K562 (cell line): ENCODE measurements around the gene MYADML2. TPM values are rescaled to one million over a fixed set of nuclear protein-coding genes. Genes with fewer than 3 reads are reported as not detected.

ENCODE experiments used
- BDP1 ChIP-seq: IDR thresholded peaks from 3 replicates; pipeline ENCODE4 v1.6.1; 2011; ENCODE audit not compliant: insufficient read length, insufficient read depth
- EP400 ChIP-seq: fragments of 450-650 bp; IDR thresholded peaks from 2 replicates; pipeline ENCODE4 v1.6.1; 2017; ENCODE audit warnings: antibody characterized with exemption, mild to moderate bottlenecking, moderate library complexity
- FOXJ3 ChIP-seq: sonication (generic); formaldehyde crosslinking; IDR thresholded peaks from 2 replicates; pipeline ENCODE4 v1.4.0; 2020; ENCODE audit warnings: mild to moderate bottlenecking, missing genetic modification reagents
- KAT7 ChIP-seq: sonication (generic); formaldehyde crosslinking; IDR thresholded peaks from 2 replicates; pipeline ENCODE4 v1.8.0; 2022; ENCODE audit warnings: missing genetic modification reagents, mild to moderate bottlenecking, borderline replicate concordance
- KLF13 ChIP-seq: fragments of 450-650 bp; IDR thresholded peaks from 2 replicates; pipeline ENCODE4 v1.6.1; 2016; ENCODE audit warnings: missing genetic modification characterization, low read depth, mild to moderate bottlenecking, missing compliant biosample characterization, moderate library complexity, borderline replicate concordance
- MBD2 ChIP-seq: sonication (generic); IDR thresholded peaks from 2 replicates; pipeline ENCODE4 v1.6.1; 2016; ENCODE audit warnings: low read depth, borderline replicate concordance
- RBBP5 ChIP-seq: fragments of 200-600 bp; sonication (generic); IDR thresholded peaks from 2 replicates; pipeline ENCODE4 v1.6.1; 2012; ENCODE audit warnings: borderline replicate concordance, mild to moderate bottlenecking, low read length, control low read depth, inconsistent platforms; ENCODE audit not compliant: insufficient read depth, poor library complexity, severe bottlenecking
- SAP30 ChIP-seq: fragments of 200-600 bp; sonication (generic); IDR thresholded peaks from 2 replicates; pipeline ENCODE4 v1.6.1; 2012; ENCODE audit warnings: borderline replicate concordance, low read depth, mild to moderate bottlenecking, moderate library complexity, low read length, control low read depth, inconsistent platforms; ENCODE audit not compliant: insufficient read depth, poor library complexity, severe bottlenecking
- SIN3A ChIP-seq, 2 experiments: fragments of 150-350 bp in 1 of 2; IDR thresholded peaks; 2 replicates each; pipeline ENCODE4 v1.6.1; 2011 to 2016; ENCODE audit warnings: borderline replicate concordance in 2 of 2, low read depth in 2 of 2, low read length in 2 of 2, mild to moderate bottlenecking in 2 of 2, moderate library complexity in 2 of 2; ENCODE audit not compliant: control insufficient read depth in 1 of 2
- STAG1 ChIP-seq: sonication (generic); formaldehyde crosslinking; IDR thresholded peaks from 2 replicates; pipeline ENCODE4 v1.5.0; 2020; ENCODE audit warnings: missing genetic modification reagents, borderline replicate concordance
- SUPT5H ChIP-seq: fragments of 450-650 bp; IDR thresholded peaks from 2 replicates; pipeline ENCODE4 v1.6.1; 2016
- TAF7 ChIP-seq: fragments of 450-650 bp; IDR thresholded peaks from 2 replicates; pipeline ENCODE4 v1.6.1; 2016; ENCODE audit warnings: missing genetic modification characterization, missing compliant biosample characterization
- TCF7L2 ChIP-seq: fragments of 150-350 bp; IDR thresholded peaks from 2 replicates; pipeline ENCODE4 v1.6.1; 2016; ENCODE audit warnings: low read depth, mild to moderate bottlenecking, low read length, moderate library complexity
- ZNF354B ChIP-seq: fragments of 250-450 bp; sonication (Bioruptor Pico); IDR thresholded peaks from 2 replicates; pipeline ENCODE4 v1.4.0; 2020
- ZZZ3 ChIP-seq: fragments of 450-650 bp; IDR thresholded peaks from 2 replicates; pipeline ENCODE4 v1.6.1; 2016; ENCODE audit warnings: antibody characterized with exemption, mild to moderate bottlenecking, moderate library complexity
- polyA plus RNA-seq, 8 experiments: library from polyadenylated mRNA; depleted of rRNA in 4 of 8; stranded (reverse) in 5 of 8; unstranded in 3 of 8; fragments of >200 nt; fragmentation: Nextera tagmentation in 2 of 8; fragmentation: Illumina TruSeq in 1 of 8; extraction: Ambion mirVana in 2 of 8; extraction: Trizol in 1 of 8; gene quantifications; 2 replicates each; pipeline versions ENCODE4 v1.2.1 to v1.2.3, GENCODE V29; 2011 to 2014; ENCODE audit warnings: inconsistent platforms in 1 of 8, missing spikeins in 1 of 8
- total RNA-seq, 7 experiments: library from RNA; depleted of rRNA in 6 of 7; stranded (reverse); fragments of >200 nt in 6 of 7; fragmentation: Illumina TruSeq in 2 of 7; extraction: Trizol in 2 of 7; gene quantifications; 2 replicates each; pipeline versions ENCODE4 v1.2.1 to v1.2.3, GENCODE V29; 2011 to 2021; ENCODE audit warnings: low replicate concordance in 1 of 7
- TF ChIP-seq, protein P1 (sequence below): fragments of 450-650 bp; formaldehyde crosslinking; IDR thresholded peaks from 2 replicates; pipeline ENCODE4 v1.4.0; 2020; ENCODE audit warnings: mild to moderate bottlenecking, mixed read lengths
- TF ChIP-seq, protein P2 (sequence below), 2 experiments: fragments of 450-650 bp in 1 of 2; sonication (generic) in 1 of 2; formaldehyde crosslinking; conservative IDR thresholded peaks; 2 replicates each; pipeline versions ENCODE4 v1.4.0 to v1.8.1; 2020 to 2022; ENCODE audit warnings: mild to moderate bottlenecking in 1 of 2, missing genetic modification reagents in 1 of 2
- TF ChIP-seq, protein P3 (sequence below): fragments of 150-350 bp; conservative IDR thresholded peaks from 2 replicates; pipeline ENCODE4 v1.6.1; 2014; ENCODE audit warnings: low read length
- TF ChIP-seq, protein P4 (sequence below): fragments of 250-450 bp; sonication (Bioruptor Pico); IDR thresholded peaks from 2 replicates; pipeline ENCODE4 v1.9.0; 2021; ENCODE audit warnings: mild to moderate bottlenecking, inconsistent platforms

The MYADML2 gene
- total and polyA plus RNA-seq, 9 of the 15 experiments (the other 6 are each of a cell fraction or from before 2014, with no cell fraction given), result not detected

DNA sequence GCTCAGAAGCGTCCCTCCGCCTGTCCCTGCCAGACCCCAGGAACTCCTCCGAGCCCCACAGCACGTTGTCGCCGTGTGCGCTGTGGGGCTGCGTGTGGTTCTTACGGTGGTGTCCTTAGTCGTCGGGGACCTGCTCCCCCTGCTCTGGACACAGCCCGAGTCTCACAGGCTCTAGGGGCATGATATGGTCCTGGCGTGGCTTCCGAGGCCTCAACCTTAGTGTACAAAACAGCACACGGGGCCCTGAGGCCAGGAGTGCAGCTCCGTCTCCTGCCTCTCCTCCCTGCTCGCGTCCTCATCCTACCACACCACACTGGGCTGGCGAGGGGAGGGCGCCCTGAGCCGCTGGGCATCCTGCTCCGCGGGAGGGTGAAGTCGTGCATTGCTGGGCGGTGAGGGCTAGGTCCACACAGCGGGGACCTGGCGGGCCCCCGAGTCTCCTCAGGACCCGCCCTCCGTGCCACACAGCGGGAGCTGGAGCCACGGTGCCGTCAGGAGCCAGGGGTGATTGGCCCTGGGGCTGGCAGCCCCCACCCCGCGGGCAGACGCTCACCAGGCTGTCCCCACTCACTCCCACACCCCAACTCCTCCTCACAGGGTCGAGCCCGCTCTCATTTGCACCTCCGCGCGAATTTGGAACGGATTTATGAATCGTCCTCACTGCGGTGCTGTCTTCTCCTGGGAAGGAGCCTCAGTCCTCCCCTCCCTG lies 18.3 kb downstream of the MYADML2 start (continued):
- TF ChIP-seq, protein P1, sequence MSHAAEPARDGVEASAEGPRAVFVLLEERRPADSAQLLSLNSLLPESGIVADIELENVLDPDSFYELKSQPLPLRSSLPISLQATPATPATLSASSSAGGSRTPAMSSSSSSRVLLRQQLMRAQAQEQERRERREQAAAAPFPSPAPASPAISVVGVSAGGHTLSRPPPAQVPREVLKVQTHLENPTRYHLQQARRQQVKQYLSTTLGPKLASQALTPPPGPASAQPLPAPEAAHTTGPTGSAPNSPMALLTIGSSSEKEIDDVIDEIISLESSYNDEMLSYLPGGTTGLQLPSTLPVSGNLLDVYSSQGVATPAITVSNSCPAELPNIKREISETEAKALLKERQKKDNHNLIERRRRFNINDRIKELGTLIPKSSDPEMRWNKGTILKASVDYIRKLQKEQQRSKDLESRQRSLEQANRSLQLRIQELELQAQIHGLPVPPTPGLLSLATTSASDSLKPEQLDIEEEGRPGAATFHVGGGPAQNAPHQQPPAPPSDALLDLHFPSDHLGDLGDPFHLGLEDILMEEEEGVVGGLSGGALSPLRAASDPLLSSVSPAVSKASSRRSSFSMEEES (CRISPR knock-in tag), result no peak
- TF ChIP-seq SUPT5H (no peak), KLF13 (tag) (no peak), MBD2 (no peak), EP400 (peak; percentile 3; the same call in 1 of the 2 replicates), SAP30 (no peak), FOXJ3 (CRISPR knock-in tag) (no peak), ZNF354B (CRISPR knock-in tag) (no peak), TAF7 (tag) (no peak), STAG1 (CRISPR knock-in tag) (no peak), TCF7L2 (no peak), BDP1 (no peak), KAT7 (CRISPR knock-in tag) (0 out of 2 replicates have a peak, but pooled peaks have one; percentile 3), RBBP5 (peak; percentile 18), ZZZ3 (no peak), SIN3A (IDR thresholded peaks at IDR 0.05; ENCODE audit: borderline replicate concordance in 2 of 2, control insufficient read depth in 1 of 2, low read depth in 2 of 2, low read length in 2 of 2) (0 out of 4 replicates have a peak, but pooled peaks of 1 of the 2 experiments have one; percentile 2)
- TF ChIP-seq, protein P2, sequence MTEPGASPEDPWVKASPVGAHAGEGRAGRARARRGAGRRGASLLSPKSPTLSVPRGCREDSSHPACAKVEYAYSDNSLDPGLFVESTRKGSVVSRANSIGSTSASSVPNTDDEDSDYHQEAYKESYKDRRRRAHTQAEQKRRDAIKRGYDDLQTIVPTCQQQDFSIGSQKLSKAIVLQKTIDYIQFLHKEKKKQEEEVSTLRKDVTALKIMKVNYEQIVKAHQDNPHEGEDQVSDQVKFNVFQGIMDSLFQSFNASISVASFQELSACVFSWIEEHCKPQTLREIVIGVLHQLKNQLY (CRISPR knock-in tag; conservative IDR thresholded peaks at IDR 0.05), result no peak
- TF ChIP-seq, protein P3, sequence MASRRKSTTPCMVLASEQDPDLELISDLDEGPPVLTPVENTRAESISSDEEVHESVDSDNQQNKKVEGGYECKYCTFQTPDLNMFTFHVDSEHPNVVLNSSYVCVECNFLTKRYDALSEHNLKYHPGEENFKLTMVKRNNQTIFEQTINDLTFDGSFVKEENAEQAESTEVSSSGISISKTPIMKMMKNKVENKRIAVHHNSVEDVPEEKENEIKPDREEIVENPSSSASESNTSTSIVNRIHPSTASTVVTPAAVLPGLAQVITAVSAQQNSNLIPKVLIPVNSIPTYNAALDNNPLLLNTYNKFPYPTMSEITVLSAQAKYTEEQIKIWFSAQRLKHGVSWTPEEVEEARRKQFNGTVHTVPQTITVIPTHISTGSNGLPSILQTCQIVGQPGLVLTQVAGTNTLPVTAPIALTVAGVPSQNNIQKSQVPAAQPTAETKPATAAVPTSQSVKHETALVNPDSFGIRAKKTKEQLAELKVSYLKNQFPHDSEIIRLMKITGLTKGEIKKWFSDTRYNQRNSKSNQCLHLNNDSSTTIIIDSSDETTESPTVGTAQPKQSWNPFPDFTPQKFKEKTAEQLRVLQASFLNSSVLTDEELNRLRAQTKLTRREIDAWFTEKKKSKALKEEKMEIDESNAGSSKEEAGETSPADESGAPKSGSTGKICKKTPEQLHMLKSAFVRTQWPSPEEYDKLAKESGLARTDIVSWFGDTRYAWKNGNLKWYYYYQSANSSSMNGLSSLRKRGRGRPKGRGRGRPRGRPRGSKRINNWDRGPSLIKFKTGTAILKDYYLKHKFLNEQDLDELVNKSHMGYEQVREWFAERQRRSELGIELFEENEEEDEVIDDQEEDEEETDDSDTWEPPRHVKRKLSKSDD, result no peak
- TF ChIP-seq, protein P4, sequence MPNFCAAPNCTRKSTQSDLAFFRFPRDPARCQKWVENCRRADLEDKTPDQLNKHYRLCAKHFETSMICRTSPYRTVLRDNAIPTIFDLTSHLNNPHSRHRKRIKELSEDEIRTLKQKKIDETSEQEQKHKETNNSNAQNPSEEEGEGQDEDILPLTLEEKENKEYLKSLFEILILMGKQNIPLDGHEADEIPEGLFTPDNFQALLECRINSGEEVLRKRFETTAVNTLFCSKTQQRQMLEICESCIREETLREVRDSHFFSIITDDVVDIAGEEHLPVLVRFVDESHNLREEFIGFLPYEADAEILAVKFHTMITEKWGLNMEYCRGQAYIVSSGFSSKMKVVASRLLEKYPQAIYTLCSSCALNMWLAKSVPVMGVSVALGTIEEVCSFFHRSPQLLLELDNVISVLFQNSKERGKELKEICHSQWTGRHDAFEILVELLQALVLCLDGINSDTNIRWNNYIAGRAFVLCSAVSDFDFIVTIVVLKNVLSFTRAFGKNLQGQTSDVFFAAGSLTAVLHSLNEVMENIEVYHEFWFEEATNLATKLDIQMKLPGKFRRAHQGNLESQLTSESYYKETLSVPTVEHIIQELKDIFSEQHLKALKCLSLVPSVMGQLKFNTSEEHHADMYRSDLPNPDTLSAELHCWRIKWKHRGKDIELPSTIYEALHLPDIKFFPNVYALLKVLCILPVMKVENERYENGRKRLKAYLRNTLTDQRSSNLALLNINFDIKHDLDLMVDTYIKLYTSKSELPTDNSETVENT (CRISPR knock-in tag), result no peak
